HG03342 (cell line): ENCODE measurements around the gene COPS8.

Source experiments
- ATAC-seq: cut with Tn5 transposase; IDR thresholded peaks from one replicate; pipeline ENCODE4 v1.9.1; 2021; ENCODE audit warnings: mild to moderate bottlenecking, moderate library complexity; ENCODE audit not compliant: unreplicated experiment

COPS8 gene

DNA sequence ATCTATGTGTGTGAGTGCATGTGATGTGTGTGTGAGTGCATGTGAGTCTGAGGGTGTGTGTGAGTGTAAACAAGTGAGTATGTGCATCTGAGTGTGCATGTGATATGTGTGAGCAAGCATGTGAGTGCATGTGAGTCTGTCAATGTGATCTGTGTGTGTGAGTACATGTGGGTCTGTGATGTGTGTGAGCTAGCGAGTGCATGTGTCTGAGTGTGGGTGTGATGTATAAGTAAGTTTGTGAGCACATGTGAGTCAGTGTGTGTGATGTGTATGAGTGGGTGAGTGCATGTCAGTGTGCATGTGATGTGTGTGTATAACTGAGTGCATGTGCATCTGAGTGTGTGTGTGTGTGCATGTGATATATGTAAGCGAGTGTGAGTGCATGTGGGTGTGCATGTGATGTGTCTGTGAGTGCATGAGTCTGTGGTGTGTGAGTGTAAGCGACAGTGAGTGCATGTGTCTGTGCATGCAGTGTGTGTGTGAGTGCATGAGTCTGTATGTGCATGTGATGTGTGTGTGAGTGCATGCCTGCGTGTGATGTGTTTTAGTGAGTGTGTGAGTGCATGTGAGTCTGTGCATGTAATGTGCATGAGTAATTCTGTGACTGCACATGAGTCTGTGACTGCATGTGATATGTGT, 44.1 kb downstream of the COPS8 start:
- ATAC-seq = no peak

GRCh38 chr2:237130562-237131421, 45.1 kb downstream of the COPS8 start:
- no peak for ATAC-seq

DNA sequence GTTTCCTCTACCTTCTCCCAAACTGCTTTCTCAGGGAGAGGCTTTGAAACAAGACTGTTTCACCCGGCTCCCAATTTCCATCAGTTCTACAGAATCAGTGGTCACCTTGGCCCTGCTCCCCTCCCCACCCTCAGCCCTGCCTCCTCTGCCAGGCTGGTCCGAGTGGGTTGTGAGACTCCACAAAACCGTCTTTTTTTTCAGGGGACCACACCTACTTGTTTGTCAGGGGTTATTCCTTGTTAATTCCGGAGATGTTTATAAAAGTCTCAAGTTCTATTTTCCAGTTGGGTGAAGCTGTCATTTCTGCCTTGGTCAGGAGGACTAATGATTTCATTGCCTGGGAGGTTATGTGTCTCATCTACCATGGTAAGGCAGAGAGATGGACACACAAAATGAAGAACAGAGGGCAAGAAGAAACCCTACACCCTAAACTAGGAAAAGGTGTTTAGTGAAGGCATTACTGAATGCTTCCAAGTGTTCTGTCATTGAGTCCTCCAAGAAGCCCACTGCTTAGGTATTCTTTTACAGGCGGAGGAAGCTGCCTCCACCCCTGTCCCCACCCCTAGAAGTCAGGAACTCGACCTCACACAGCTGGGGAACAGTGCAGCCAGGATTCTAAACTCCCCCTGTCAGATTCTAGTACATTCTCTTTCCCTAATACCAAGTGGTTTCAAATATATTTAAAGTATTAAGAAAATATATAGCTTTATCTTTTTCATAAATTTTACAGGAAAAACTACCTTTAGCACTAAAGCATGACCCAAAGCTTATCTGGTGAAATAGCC, 46.3 kb downstream of the COPS8 start:
- no peak for ATAC-seq

DNA sequence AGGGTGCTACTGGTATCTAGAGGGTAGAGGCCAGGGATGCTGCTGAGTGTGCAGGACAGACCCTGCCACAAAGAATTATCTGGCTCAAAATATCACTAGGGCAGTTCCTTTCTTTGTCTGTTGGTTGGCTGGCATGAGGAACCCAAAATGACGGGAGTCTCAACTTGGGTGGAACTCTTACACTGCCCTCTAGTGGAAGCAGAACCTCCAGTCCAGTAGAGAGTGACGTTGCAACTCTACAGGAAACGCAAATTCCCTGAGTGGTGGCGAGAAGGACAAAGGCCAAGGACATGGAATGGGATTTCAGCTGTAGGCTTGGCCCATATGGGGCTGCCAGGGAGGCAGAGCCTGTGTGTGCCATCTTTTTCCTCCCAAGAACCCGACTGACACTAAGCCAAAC, 47.1 kb downstream of the COPS8 start:
- no peak for ATAC-seq

GRCh38 chr2:237134321-237135230, 48.9 kb downstream of the COPS8 start:
- ATAC-seq = no peak

- ATAC-seq = no peak
Observed at GRCh38 chr2:237136824-237137223, 51.1 kb downstream of the COPS8 start.

- ATAC-seq = no peak
Observed at GRCh38 chr2:237137626-237138323, 52.1 kb downstream of the COPS8 start.

DNA sequence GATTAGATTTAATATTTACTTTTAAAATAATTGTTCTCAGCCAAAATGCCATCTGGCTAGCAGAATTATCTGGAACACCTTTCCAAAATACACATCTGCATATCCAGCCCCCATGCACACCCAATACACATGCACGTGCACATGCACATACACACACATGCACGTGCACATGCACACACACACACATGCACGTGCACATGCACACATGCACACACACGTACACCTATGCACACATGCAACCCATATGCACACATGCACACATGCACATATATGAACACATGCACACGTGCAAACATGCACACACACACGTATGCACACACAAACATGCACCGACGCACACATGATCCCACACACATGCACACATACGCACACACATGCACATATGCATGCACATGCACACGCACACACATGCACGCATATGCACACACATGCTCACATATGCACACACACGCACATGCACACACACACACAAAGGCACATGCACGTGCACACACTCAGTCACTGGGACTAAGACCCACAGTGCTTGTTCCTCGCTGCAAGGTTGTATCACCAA, 53.5 kb downstream of the COPS8 start:
- ATAC-seq = no peak

DNA sequence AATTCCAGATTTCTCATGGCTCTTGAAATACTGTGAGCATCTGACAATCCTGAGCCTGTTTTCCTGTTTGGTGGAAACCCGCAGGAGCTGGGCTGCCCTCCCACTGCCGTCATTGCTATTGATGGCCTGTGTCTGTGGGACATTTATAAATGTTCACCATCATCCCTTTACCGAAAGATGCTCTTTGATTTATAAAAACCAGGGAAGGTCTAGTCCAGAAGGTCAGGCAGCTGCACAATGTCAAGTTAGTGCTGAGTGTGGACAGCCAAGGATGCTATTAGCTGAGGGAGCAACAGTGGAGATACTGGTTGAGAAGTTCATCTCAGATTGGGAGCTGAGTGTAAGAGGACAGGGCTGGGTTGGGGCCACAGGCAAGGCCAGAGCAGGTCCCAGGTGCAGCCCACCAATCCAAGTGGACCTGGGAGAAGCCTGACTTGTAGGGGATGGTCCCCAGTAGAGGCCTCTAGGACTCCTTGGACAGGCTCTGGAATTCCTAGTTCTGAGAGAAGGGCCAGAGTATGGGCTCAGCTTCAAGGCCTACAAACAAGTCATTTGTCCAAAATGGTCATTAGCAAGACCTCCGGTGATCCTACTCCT, 55.1 kb downstream of the COPS8 start:
- ATAC-seq = no peak

DNA sequence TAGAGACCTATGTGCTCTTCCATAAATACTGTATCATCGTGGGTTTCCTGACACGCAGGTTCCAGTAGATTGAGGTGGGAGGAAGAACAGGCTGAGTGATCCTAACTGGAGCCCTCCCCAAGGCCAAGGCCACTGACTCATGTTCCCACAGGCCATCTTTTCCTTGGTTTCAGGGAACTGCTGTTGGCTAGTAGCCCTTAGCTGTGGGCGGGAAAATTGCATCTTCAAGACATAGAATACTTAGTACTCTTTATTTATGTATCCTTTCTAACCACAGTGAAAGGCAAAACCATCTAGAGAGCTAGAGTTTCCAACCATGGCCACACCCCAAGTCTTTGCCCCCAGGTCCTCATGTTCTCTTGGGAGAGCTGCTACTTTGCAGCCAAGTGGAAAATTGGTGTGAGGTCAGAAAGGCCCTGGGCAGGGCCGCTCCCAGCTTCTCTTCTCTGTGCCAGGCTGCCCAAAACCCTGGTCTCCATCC, 55.9 kb downstream of the COPS8 start:
- no peak for ATAC-seq

GRCh38 chr2:237143118-237143517, 57.4 kb downstream of the COPS8 start:
- no peak for ATAC-seq

GRCh38 chr2:237143676-237144440, 58.2 kb downstream of the COPS8 start:
- ATAC-seq = no peak

GRCh38 chr2:237144516-237144915, 58.8 kb downstream of the COPS8 start:
- no peak for ATAC-seq

DNA sequence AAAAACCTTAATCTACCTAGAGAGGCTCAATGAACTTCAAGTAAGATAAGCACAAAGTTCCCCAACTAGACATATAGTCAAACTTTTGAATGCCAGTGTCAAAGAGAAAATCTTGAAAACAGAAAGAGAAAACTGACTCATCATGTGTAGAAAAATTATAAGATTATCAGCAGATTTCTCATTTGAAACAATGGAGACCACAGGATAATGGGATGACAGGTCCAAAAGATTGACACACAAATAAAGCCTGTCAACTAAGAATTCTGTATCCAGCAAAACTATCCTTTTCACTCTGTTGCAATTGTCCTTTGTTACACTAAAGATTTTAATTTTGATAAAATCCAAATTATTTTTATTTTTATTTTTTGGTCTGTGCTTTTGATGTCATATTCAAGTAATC, 61.6 kb downstream of the COPS8 start:
- no peak for ATAC-seq

DNA sequence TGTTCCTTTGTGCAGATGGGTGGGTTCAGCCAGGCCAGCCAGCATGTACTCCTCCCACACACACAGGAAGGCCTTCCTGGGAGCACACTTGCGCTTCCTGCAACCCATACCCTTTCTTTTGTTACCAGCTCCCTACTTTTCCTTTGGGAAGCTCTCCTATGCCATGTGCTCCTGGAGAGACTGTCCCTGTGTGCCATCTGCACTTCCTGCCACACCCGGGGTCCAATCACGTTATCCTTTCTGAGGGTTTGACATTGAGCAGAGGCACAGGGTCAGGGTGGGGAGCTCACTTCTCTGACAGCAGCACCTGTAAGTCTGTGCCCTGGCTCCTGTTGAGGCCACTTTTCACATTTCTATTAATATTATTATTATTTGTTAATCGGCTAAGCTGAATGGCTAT, 62.9 kb downstream of the COPS8 start:
- no peak for ATAC-seq

DNA sequence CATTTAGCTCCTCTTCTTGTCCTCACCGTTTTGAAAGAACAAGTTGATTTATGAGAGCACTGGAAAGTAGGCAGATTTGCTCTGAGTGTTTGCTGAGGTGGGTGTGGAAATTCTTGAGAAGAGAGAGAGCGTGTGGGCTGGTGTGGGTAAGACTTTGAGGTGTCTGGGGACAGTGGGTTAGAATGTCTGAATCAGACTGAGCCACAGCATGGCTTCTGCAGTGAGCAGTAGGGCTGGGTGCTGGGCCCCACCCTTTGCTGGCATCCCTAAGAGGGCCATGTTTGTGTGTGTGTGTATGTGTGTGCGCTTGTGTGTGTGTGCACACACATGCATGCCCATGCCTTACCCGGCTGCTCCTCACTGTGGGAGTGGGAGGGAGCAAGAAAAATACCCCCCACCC, 63.7 kb downstream of the COPS8 start:
- ATAC-seq = no peak
